Measurements from ENCODE around the gene FAM149A.

Gene FAM149A

GRCh38 chr4:186105647-186106321 lies 1.3 kb downstream of the FAM149A start:
- DNase-seq (ENCODE audit: low spot score): no peak

- DNase-seq (ENCODE audit: low spot score): no peak
These were observed 3.4 kb downstream of the FAM149A start for GRCh38 chr4:186107947-186108346.

GRCh38 chr4:186108391-186108790 lies 3.9 kb downstream of the FAM149A start:
- no peak for DNase-seq (ENCODE audit: low spot score)

GRCh38 chr4:186109245-186109644 lies 4.7 kb downstream of the FAM149A start:
- DNase-seq (ENCODE audit: low spot score): no peak

GRCh38 chr4:186116697-186117096 lies 12.2 kb downstream of the FAM149A start:
- DNase-seq (ENCODE audit: low spot score): no peak

GRCh38 chr4:186118582-186118981 lies 14.1 kb downstream of the FAM149A start:
- DNase-seq (ENCODE audit: low spot score): no peak

- no peak for DNase-seq (ENCODE audit: low spot score)
These were observed 16.6 kb downstream of the FAM149A start for GRCh38 chr4:186121057-186121456.

GRCh38 chr4:186128842-186129241 lies 24.3 kb downstream of the FAM149A start:
- DNase-seq (ENCODE audit: low spot score): no peak

GRCh38 chr4:186131935-186132334 lies 27.4 kb downstream of the FAM149A start:
- no peak for DNase-seq (ENCODE audit: low spot score)

- DNase-seq (ENCODE audit: low spot score): peak; percentile 18
These were observed 28.2 kb downstream of the FAM149A start for GRCh38 chr4:186132577-186133242.

GRCh38 chr4:186134257-186134656 lies 29.8 kb downstream of the FAM149A start:
- no peak for DNase-seq (ENCODE audit: low spot score)

GRCh38 chr4:186134861-186135260 lies 30.4 kb downstream of the FAM149A start:
- DNase-seq (ENCODE audit: low spot score): no peak

GRCh38 chr4:186137196-186137794 lies 32.8 kb downstream of the FAM149A start:
- DNase-seq (ENCODE audit: low spot score): no peak

GRCh38 chr4:186144198-186144945 lies 39.9 kb downstream of the FAM149A start:
- DNase-seq (ENCODE audit: low spot score): peak; percentile 50

GRCh38 chr4:186144946-186145569 lies 40.6 kb downstream of the FAM149A start:
- DNase-seq (ENCODE audit: low spot score): peak; percentile 48

- no peak for DNase-seq (ENCODE audit: low spot score)
These were observed 42.0 kb downstream of the FAM149A start for GRCh38 chr4:186146458-186146857.

- DNase-seq (ENCODE audit: low spot score): no peak
These were observed 44.0 kb downstream of the FAM149A start for GRCh38 chr4:186148336-186148975.

GRCh38 chr4:186149872-186150271 lies 45.4 kb downstream of the FAM149A start:
- peak; percentile 28 for DNase-seq (ENCODE audit: low spot score)

- no peak for DNase-seq (ENCODE audit: low spot score)
These were observed 46.4 kb downstream of the FAM149A start for GRCh38 chr4:186150926-186151325.

GRCh38 chr4:186151499-186151898 lies 47.0 kb downstream of the FAM149A start:
- DNase-seq (ENCODE audit: low spot score): no peak
